NCI-H82 treated with DMSO at 0.1 percent for 48 hours (cell line): ENCODE results near the gene BHMT2.
A peak's percentile ranks its signal among the peaks of the same experiment; 100 is the strongest.

Experiments
- DNase-seq: peaks from one replicate; lab custom pipeline; 2025; ENCODE audit not compliant: unreplicated experiment; lab: John Stamatoyannopoulos, UW

BHMT2 gene, protein sequence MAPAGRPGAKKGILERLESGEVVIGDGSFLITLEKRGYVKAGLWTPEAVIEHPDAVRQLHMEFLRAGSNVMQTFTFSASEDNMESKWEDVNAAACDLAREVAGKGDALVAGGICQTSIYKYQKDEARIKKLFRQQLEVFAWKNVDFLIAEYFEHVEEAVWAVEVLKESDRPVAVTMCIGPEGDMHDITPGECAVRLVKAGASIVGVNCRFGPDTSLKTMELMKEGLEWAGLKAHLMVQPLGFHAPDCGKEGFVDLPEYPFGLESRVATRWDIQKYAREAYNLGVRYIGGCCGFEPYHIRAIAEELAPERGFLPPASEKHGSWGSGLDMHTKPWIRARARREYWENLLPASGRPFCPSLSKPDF

DNA sequence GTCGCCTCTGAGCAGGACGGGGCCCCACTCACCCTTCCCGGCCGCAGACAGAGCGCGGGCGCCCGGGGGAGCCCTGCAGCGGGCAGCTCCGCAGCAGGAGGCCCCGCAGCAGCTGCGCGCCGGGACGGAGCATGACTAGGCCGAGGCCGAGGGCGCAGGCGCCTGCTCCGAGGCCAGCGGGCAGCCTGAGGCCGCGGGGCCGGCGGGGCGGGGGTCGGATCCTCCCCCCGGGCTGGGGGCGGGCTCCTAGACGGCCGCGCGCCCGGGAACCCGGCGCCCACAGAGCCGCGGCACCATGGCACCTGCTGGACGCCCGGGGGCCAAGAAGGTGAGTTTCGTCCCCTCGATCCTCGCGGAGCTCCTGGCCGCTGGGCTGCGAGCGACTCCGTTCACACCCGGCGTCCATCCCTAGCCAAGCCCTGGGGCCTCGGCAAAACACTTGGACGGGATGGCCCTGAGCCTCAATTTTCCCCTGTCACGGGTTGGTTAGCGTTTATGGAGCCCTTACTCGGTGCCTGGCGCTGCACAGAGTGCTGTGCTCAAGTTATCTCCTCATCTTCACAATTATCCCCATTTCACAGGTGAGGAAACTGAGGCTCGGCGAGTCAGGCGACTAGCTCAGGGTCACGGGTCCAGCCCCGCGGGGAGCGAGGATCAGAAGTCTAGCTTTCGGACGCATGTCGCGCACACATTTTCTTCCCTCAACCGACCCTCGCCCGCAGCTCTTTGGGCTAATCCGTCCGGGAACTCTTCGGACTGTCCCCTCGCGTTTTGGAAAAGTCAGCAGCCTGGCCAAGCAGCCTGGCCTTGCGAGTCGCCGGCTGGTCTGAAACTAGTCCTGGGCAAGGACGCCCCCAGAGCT lies at the start of gene BHMT2, which contains the start of gene DMGDH:
TSS of gene BHMT2 (plus strand) at position 280 of the 862 bp plus-strand sequence. CDS start at position 296, 16 bp downstream.
TSS of gene DMGDH (minus strand) at position 187 of the 862 bp plus-strand sequence. CDS start at position 133, 54 bp downstream.
- no peak for DNase-seq

DNA sequence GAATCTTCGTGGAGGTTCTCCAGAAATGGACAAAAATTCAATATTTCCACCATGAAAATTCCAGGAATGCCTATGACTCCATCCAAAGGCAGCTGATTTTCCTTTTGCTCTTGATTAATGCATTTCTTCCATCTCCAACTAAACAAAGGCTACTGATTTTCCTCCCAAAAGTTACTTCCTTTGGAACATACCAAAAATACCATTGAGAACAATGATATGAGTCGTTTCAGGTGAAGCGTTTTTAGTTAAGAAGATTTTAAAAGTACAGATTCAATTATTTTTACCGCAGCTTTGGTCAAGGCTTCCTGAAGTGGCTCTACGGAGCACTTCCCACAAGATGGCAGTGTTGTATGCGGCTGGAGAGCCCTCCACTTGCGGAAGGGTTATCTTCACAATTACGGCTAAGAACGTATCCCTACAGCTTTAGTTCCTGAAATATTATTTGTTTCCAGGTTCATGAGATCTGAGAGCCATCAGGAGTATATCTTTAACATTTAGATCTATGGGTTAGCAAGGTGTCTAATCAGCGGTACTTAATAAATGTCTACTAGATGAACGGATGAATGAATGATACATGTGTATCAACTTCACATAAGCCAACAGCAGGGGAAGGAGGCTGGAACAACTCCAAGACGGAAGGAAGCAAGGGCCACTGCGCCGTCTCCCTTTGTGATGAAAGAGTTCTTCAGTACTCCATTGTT lies 48.6 kb upstream of the BHMT2 start:
- no peak for DNase-seq

DNA sequence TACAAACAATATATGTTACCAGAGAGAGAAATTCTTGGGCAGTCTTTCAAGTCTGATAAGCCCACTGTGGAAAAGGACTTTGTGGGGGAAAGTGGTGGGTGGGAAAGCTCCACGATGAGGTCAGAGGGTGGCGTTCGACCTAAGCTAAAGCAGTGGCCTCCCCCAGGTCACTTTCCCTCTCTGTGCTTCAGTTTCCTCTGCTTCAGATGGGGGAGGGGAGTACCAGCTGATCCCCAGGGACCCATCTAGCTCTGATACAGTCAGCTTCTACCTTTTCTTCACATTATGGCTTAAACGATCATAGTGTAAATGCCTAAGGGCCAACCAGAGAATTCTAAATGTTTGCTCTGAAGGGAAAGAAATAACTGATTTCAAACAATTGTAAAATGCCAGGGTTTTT lies 47.8 kb upstream of the BHMT2 start:
- no peak for DNase-seq

DNA sequence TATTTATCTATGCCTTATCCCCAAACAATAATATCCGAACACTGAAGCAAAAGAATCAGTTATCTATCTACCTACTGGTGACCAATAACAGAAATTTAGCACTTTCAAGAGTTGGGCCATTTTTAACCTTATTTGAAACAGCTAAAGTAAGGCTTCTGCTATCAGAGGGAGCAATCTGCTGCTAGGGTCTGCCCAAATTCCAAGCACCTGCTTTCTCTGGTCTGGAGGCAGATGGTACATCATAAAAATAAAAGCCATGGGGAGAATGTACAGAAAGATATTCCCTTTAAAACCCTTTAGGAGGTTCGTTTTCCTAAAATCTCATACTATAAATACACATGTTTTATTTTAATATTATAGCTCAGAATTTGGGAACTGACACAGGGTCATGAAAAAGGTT lies 46.8 kb upstream of the BHMT2 start:
- no peak for DNase-seq

DNA sequence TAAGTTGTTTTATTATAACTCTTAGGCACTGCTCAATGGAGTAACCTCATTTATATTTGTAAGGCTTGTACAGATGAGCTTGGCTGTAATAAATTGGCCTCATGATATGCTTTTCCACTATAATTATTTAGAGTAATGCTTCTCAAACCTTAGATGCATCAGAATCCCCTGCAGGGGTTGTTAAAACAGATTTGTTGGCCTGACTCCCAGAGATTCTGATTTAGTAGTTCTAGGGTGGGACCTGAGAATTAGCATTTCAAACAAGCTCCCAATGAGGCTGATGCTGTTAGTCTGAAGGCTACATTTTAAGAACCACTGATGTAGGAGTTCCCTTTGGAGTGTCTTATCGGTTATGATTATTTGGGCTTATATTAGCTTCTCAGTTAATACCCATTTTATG lies 46.2 kb upstream of the BHMT2 start:
- DNase-seq = no peak

DNA sequence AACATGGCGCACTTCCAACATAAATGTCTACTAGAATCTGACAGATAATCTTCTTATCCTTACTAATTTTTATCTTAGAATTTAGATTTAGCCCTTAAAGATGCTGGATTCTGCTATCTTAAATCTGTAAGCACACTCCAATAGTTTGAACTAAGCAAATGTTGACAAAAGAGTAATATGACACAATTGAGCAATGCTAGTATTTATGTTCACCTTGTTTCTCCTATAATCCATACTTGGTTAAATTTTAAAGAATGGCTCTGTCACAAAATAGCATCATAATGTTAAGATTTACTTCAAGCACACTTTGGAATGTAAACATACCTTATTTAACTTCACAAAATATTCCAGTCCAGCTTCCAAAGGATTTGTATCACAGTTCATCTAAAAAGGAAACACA lies 45.6 kb upstream of the BHMT2 start:
- no peak for DNase-seq

DNA sequence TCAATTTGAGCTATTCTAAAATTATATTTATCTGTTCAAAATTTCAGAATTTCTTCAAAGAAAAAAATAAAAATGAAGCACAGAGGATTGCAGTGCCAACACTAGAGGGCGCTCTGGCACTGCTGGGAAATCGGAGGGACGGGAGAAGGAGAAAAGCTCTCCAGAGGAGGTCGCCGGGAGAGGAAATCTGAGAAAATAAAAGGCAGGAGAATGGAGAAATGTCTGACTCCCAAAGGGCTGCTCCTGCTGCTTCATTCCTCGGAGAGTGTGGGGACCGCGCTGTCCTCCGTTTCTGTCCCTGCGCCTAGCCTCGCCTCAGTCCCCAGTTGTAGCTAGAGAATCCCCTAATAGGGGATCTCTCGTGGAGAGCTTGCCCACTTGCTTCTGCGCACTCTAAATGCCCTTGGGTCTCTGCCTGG lies 44.5 kb upstream of the BHMT2 start:
- peak; percentile 36 for DNase-seq

DNA sequence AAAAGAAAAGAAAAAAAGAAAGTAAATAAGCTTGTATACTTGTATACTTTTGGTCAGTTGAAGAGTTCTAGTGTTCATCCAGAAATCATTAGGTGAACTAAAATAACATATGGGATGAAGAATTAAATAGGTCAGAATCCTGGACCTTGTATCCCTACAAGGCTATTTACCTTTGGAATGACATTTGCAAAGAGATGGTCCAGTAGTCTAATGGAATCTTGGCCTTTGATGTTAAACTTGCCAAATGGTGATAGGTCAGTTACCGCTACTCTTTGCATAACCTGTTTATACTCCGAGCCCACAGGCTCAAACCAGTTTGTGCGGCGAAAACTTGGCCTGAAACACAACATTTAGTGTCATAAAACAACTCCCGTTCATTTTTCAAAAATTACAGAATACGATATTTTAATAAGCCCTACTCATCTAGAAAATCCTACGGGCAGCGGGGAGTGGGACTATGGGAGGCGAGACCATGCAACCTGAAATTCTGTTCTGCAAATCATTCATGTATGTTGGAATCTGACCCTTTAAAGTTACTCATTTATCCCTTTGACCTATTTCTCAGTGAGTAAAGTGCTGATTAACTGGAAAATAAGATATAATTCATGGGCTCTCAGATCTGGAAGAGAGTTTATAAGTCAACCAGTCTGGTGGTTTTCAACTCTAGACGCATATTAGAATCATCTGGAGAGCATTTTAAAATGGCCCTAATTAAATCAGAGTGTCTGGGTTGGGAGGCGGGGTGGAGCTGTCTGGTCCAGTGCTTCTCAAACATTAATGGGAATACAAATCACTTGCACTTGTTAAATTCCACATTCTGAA lies 38.7 kb upstream of the BHMT2 start:
- no peak for DNase-seq

DNA sequence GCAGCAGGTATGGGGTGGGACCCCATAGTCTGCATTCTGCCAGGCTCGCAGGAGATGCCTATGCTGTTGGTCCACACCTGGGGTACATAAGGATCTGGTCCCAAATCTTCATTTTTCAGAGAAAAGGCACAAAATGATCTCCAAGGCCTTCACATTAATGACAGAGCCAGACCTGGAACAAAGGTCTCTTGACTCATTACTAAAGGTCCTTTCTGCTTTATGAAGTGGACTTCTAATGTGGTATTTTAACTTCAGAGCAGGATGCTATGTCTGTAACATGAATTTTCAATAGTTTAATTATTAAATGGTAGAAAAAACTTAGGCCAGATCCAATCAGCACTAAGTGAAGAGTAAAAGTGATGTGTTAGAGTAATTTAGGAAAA lies 38.1 kb upstream of the BHMT2 start:
- DNase-seq = no peak

DNA sequence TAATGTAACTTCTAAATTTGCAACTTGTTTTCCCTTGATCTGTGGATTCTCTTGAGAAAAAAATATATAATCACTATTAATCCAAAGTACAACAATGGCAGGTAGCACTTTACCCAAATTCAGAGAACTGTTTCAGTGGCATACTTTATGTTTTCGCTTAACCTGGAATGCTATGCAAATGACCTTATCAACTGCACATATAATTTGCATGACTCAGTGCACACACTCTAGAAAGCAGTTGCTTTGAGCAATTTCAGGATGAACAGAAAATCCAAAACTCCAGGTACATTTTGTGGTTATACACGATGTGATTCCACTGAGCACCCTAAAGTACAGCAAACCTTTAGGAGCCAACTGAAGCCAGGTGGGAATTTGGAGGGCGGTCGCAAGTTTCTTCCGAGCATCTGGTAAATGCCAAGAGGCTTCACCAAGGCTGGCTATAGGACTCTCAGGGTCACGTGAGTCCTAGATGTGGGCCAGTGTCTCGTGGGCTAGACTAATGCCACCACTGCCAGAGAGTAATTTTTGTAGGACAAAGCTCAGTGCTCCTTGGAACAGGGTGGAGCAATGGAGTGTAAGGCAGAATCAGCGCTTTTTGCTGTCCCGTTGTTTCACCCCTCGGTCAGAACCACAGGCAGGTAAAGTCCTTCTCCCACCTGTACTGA lies 37.4 kb upstream of the BHMT2 start:
- no peak for DNase-seq

DNA sequence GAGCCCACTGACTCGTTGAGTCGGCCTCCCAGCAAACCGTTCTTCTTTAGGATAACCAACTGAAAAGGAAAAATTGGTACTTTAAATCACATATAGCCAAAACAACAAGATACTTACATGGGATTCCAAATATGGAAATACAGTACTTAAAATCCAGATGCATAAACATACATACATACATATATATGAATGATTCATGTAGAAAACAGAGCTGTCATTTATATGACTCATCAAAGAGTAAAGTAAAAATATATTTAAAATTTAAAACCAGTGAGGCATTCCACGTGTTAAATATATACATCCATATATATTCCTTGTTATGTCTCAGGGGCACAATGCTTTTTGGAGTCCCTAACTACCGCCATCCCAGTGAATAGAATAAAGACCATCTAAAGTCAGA lies 36.8 kb upstream of the BHMT2 start:
- no peak for DNase-seq

DNA sequence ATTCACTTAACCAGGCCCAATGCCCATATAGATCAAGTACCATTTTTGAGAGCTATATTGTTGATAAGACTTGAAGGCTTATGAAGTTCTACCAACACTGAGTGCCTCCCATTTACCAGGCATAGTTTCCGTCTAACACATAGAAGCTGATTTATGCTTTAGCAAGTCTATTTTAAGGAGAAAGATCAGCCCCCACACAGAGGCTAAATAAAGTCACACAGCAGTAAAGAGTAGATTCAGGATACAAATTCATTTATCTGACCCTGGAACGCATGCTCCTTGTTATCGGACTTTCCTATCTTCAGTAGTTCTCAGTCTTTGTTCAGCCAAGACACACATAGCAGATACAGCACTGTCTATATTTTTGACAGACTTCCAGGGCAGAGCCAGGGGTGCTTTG lies 34.3 kb upstream of the BHMT2 start:
- no peak for DNase-seq

DNA sequence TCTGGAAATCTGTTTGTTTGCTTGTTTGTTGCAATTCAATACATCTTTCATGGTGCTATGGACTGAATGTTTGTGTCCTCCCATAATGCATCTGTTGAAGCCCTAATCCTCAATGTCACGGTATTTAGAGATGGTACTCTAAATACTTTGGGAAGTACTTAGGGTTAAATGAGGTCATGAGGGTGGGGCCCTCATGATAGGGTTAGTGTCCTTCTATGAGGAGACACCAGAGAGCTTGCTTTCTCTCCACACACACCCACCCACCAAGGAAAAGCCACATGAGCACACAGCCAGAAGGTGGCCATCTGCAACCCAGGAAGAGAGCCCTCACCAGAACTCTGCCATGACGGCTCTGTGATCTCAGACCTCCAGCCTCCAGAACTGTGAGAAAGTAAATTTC lies 32.8 kb upstream of the BHMT2 start:
- DNase-seq = no peak

DNA sequence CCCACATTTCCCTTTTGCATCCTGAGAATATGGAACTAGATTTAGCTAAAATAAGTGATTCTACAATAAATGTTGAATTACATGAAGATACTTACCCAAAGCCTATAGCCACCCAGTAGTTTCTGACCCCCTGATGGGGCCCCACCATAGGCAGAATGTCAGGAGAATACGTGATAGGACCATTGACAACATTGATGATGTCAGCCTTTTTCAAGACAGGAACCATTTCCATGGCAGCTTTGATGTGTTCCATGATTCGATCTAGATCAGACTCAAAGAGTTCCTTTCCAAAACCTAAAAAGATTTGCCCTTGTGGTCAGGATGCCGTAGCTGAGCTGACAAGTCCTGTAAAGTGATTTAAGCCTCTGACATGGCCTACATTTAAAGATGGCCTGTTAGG lies 27.4 kb upstream of the BHMT2 start:
- no peak for DNase-seq

DNA sequence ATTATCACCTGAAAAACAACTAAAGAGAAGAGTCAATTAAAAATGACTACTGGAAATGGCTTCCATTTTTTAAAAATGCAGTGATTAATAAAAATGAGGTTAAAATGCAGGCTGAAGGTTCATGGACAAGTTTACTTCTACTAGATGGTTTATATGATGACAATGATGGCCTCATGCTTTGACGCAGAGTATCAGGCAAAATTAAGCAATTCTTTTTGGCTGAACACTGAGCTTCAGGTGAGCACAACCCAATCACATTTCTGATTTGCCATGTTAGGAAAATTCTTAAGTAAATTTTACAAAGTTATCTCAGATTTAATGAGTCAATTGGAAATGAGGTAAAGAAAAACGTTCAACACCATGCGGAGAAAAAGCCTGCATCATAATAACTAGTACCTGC lies 22.4 kb upstream of the BHMT2 start:
- no peak for DNase-seq

DNA sequence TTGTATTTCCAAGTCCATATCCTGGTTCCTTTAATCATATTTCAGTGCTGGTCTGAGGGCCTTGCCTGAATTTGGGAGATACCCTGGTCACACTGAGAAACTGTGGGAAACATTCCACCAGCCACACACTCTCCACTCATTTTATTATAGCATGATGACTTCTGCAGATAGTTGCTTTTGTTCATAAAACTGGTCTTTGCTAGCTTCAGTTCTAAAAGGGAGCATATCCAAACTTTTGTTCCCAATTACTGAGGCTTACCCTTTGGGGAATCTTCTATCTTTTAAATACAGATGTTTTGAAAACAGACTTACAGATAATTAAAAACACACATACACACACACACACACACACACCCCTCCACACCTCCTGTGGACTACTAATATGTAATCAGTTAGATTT lies 21.1 kb upstream of the BHMT2 start:
- DNase-seq = no peak

DNA sequence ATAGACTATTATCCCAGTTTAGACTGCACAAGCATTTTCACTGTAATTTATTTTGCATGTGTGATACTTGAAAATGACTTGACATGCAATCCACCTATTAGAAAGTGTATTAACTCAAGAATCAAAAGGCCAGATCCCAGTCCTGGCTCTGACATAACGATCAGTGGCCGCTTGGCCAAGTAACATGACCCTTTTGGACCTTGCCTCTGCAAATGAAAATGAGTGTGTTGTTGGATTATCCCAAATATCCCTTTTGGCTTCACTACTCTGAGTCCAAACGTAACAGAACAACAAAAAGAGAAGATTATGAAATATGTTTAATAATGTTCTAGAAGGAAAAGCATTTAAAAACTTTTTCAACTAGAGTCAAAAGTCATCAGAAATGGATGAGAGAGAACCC lies 19.1 kb upstream of the BHMT2 start:
- no peak for DNase-seq

DNA sequence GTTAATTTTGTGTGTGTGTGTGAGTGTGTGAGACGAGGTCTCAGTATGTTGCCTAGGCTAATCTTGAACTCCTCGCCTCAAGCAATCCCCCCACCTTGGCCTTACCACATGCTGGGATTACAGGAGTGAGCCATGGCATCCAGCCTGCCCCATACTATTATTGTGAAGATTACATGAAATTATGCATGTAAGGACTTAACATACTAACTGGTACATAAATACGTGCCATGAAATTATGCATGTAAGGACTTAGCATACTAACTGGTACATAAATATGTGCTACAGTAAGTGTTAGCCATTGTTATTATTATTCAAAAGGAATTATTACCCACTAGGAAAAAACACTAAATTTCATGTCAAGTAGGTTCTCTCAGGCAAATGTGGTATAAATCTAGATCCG lies 16.2 kb upstream of the BHMT2 start:
- DNase-seq = no peak

DNA sequence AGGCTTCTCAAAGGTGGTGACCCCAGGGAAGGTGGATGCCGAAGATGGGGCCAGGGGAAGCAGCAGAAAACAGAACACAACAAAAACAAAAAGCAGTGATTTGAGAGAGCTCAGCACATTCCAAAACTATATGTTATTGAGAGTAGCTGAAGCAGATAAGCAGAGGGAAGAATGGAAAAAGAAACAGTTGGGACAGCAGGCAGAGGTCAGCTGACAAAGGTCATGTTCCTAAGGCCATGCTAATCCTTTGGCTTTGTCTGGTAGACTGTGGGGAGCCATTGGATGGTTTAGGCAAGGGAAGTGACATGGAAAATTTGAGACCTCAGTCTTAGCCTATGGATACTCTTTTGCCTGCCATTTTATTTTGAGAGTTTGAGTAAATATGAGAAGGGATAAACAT lies 14.6 kb upstream of the BHMT2 start:
- DNase-seq = no peak

DNA sequence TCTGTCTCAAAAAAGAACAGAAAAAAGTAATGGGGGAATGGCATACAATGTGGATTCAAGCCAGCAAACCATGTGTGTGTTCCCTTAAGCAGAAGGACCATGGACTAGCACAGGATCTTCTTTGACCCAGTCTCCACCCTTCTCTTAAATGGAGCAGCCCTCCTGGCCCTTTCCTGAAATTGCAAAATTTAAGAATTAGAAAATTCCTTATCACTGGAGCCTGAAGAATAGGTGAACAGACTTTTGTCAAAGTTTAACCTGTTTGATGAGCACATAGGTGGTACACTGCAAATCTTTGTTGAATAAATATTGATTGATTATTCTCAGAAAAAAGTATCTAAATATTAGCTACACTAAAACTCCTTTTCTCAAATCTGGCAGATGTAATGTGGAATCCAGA lies 12.7 kb upstream of the BHMT2 start:
- no peak for DNase-seq
